ENCODE results near the gene PURB. TPM values are rescaled to one million over a fixed set of nuclear protein-coding genes. Genes with fewer than 3 reads are reported as not detected.

PURB gene
- total RNA-seq, 4 donors from 2014 or later = 20.7 to 33.1 (median 22.1) TPM

- no peak for TF ChIP-seq CTCF (IDR thresholded peaks at IDR 0.05; ENCODE audit: low read depth)
Measured at GRCh38 chr7:44917465-44917864, 32.1 kb upstream of the PURB start.

DNA sequence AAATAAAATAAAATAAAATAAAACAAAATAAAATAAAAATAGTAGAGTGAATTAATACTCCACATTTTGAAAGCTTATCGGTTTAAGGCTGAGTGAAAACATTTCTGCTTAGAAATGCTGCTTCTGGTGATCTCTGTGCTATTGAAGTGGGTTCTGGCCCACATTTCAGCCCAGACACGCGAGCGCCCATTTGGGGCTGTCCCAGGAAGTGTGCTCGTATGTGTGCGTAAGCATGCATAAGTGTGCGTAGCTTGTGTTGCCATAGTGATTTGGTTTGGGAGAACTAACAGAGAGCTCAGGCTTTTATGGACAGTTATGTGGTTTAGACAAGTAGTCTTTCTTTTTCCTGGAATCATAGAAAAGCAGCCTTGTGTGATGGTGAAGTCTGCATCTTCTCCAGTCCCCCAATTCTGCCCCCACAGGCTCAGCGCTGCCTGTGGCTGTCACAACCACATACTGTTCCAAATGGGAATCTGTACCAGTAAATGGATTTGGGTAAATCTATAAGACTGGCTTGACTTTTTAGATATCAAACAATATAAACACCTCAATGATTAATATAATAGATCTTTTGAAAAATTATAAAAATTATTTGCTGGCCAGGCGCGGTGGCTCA, 29.8 kb upstream of the PURB start:
- TF ChIP-seq CTCF (IDR thresholded peaks at IDR 0.05; ENCODE audit: low read depth) = no peak

DNA sequence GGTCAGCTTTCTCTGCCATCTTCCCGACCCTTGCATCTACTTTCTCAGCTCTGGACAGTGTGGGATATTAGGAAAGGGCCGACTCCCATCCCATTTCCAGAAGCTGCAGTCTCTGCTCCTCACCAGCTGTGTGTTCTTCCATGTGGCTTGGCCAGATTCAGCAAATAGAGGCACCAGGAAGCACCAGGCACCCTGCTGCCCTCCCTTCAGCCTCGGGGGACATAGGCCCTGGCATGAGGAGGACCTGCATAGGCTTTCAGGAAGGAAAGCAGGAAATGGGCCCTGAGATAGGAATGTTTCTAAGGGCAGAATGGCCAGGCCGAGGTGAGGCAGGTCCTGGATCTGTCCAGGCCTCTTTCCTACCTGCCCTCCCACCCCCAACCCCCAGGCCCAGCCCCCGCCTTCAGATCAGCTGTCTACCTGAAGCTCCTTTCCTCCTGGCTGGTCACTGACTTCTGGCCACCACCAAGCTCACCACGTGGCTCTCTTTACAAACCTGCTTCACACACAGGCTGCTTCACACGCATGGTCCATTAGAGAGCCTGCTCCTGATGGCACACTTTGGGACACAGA, 27.5 kb upstream of the PURB start:
- no peak for TF ChIP-seq CTCF (IDR thresholded peaks at IDR 0.05; ENCODE audit: low read depth)

DNA sequence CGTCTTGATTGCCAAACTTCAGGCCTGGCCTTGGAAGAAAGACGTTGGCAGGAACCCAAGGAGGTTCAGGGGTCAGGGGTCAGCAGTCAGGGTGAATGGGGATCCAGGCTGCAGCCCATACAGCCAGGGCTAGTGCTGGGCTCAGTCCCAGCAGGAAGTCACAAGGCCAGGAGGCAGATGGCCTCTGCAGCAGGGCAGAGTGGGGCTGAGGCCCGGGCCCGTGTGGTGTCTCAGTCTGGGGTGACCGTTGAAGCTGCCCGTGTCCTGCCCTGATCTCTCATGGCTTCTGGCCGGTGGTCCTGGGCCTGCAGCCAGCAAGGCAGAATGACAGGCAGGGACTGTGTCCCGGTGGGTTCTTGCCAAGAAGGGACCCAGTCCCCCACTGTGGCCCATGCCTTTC, 26.6 kb upstream of the PURB start:
- no peak for TF ChIP-seq CTCF (IDR thresholded peaks at IDR 0.05; ENCODE audit: low read depth)

DNA sequence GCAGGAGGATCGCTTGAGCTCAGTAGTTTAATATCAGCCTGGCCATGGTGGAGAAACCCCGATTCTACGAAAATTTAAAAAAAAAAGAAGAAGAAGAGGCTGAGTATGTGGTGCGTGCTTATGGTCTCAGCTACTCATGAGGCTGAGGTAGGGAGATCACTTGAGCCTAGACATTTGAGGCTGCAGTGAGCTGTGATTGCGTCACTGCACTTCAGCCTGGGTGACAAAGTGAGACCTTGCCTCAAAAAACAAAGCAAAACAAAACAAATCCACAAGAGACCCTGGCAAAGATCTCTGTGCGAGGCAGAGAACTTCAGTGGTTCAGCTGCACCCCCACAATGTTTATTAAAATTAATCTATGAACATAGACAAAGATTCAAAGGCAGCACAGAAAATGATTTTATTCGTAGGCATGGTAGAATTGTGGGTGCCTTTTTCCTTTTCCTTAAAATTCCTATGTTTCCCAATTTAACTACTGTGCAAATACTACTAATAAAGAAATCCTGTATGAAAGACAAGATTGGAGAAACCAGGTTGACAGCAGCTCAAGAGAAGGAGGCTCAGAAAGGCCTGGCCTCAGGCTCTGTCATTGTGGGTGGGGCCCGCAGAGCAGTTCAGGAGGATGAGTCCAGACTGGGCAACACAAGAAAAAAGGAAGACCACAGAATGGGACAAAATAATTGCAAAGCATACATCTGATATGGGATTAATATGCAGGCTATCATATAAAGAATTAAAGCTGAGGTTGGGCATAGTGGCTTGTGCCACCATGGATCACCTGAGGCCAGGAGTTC, 24.5 kb upstream of the PURB start:
- no peak for TF ChIP-seq CTCF (IDR thresholded peaks at IDR 0.05; ENCODE audit: low read depth)

- no peak for TF ChIP-seq CTCF (IDR thresholded peaks at IDR 0.05; ENCODE audit: low read depth)
Measured at GRCh38 chr7:44906965-44907364, 21.6 kb upstream of the PURB start.

DNA sequence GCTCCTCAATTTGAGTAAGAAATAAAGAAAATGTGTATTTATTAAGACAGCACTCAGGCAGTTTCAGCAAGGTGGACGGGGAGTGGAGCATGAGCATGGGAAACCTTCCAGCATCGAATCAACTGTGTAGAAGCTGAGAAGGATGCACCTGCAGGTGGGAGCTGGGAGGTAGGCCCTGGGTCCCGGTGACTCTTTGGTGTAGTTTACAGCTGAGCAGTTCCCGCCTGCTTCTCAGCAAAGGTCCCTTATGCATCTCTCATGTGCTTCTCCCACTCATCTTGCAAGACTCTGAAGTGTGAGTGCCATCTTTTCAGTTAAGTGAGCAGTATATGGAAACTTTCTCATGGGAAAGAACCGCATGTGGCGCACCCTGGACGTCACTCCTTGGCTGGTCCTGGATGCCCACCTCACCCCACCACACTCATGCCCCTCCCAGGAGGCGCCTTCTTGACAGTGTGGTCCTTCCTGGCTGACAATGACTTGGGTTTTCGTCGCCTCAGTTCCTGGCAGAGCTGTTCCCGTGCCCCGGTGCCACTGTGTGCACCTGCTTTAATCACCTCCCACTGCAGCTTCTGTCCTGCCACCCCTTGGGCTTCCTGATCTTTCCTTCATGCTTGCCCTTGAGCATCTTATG, 19.8 kb upstream of the PURB start:
- no peak for TF ChIP-seq CTCF (IDR thresholded peaks at IDR 0.05; ENCODE audit: low read depth)

Measured in subcutaneous adipose tissue (tissue), 4 donors.